ENCODE data around the gene CTLA4.

The CTLA4 gene

DNA sequence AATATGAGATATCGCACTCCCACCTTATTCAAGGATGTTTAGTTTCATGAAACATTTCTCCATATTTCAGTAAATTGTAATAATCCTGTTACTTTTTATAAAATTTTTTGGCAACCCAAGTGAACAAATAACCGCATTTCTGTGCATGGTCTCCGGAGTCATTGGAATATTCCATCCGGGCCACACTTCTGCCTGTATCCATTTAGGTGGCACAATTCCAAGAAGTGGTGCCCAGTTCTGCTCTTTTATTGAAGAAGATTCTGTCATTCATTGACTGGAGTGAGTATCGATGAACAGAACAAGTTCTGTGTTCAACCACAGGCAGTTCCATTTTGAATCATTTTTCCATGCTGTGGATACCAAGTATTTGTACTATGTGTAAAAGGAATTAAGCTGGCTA is 42.4 kb downstream of the CTLA4 start:
- TF ChIP-seq, protein P1, sequence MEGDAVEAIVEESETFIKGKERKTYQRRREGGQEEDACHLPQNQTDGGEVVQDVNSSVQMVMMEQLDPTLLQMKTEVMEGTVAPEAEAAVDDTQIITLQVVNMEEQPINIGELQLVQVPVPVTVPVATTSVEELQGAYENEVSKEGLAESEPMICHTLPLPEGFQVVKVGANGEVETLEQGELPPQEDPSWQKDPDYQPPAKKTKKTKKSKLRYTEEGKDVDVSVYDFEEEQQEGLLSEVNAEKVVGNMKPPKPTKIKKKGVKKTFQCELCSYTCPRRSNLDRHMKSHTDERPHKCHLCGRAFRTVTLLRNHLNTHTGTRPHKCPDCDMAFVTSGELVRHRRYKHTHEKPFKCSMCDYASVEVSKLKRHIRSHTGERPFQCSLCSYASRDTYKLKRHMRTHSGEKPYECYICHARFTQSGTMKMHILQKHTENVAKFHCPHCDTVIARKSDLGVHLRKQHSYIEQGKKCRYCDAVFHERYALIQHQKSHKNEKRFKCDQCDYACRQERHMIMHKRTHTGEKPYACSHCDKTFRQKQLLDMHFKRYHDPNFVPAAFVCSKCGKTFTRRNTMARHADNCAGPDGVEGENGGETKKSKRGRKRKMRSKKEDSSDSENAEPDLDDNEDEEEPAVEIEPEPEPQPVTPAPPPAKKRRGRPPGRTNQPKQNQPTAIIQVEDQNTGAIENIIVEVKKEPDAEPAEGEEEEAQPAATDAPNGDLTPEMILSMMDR (IDR thresholded peaks at IDR 0.05), result no peak
- Mint-ChIP-seq H3K27ac (no peak overlapping the region), H3K9me3 (peaks cover under 1% of the 10 kb centered on the region), H3K4me1 (peaks cover 21% of the 10 kb centered on the region), H3K36me3 (ENCODE audit: low read depth) (no peaks in the 10 kb centered on the region), H3K4me3 (no peak overlapping the region), H3K27me3 (ENCODE audit: low read depth, poor library complexity) (no peaks in the 10 kb centered on the region)
- DNase-seq, result no peak

DNA sequence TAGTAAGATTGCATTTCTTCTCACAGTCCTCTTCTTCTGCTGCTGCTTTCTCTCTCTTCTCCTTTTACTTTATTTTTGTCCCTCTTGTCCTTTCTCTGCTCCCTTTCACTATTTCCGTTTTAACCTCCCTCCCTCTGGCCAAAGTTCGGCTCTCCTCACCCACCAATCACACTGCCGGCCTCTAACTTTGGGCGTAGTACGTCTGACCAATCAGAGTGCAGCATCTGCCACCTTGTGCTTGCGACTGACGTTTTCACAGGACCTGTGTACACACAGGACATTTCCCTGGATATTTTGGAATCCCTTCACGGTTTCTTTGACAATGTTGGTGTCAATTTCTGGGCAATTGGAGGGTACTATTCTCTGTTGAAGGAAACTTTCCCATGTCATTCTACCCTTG is 46.4 kb downstream of the CTLA4 start:
- Mint-ChIP-seq H3K4me1 (peaks cover 37% of the 10 kb centered on the region), H3K27me3 (ENCODE audit: low read depth, poor library complexity) (no peaks in the 10 kb centered on the region), H3K36me3 (ENCODE audit: low read depth) (no peaks in the 10 kb centered on the region), H3K9me3 (no peaks in the 10 kb centered on the region), H3K4me3 (no peak overlapping the region), H3K27ac (no peak overlapping the region)
- no peak for DNase-seq
- TF ChIP-seq, protein P1 (IDR thresholded peaks at IDR 0.05), result no peak

DNA sequence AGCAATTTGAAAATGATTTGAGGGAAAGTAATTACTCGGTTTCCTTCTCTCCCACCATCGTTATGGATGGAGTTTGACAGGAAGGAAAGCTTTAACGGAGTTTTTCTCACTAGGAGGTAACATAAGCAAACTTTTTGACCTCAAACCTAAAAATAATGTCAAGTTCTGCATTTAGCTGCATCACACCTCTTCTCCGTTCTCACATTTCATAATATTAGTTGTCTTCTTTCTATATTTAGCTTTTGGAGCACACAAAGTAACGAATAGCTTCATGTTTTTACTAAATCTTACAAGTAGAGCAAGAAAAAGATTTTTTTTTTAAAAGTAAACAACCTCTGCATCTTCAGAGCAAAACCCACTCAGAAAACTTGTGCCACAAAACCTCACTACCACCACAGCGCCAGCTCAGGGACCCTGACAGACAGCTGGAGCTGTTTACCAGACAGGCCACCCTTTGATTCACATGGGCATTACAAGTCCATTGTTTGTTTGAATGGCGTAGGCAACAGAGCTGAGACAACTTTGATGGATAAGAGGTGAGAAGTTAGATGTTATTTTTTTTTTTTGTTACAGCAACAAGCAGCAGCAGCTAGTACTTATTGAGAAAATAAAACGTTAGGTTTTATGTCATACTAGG is 47.1 kb downstream of the CTLA4 start:
- H3K36me3 Mint-ChIP-seq (ENCODE audit: low read depth), result no peaks in the 10 kb centered on the region
- H3K9me3 Mint-ChIP-seq, result no peaks in the 10 kb centered on the region
- DNase-seq, result no peak
- H3K27me3 Mint-ChIP-seq (ENCODE audit: low read depth, poor library complexity), result no peaks in the 10 kb centered on the region
- H3K4me1 Mint-ChIP-seq, result peaks cover 31% of the 10 kb centered on the region
- no peak overlapping the region for H3K4me3 Mint-ChIP-seq
- H3K27ac Mint-ChIP-seq, result no peak overlapping the region
- TF ChIP-seq, protein P1 (IDR thresholded peaks at IDR 0.05), result no peak

DNA sequence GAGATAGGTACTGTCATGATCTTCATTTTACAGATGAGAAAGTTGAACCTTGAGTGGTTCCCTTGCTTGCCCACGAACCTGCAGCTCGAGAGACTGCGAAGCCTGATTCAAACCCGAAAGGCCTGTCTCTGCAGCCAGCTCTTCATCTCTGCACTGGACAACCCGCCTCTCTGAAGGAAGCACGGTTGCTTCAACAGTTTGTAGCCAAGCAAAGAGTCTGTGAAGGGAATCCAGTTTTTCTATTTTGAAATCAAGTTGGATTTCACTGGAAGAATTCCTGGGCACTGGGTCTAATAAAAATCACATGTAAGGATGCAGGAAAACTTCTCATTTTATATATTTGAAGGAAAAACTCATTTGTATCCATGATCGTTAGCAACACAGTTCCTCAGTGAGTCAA is 47.7 kb downstream of the CTLA4 start:
- H3K27me3 Mint-ChIP-seq (ENCODE audit: low read depth, poor library complexity), result no peaks in the 10 kb centered on the region
- H3K4me1 Mint-ChIP-seq, result peaks cover 31% of the 10 kb centered on the region
- TF ChIP-seq, protein P1 (IDR thresholded peaks at IDR 0.05), result no peak
- no peak overlapping the region for H3K27ac Mint-ChIP-seq
- H3K9me3 Mint-ChIP-seq, result no peaks in the 10 kb centered on the region
- no peaks in the 10 kb centered on the region for H3K36me3 Mint-ChIP-seq (ENCODE audit: low read depth)
- no peak overlapping the region for H3K4me3 Mint-ChIP-seq
- no peak for DNase-seq

DNA sequence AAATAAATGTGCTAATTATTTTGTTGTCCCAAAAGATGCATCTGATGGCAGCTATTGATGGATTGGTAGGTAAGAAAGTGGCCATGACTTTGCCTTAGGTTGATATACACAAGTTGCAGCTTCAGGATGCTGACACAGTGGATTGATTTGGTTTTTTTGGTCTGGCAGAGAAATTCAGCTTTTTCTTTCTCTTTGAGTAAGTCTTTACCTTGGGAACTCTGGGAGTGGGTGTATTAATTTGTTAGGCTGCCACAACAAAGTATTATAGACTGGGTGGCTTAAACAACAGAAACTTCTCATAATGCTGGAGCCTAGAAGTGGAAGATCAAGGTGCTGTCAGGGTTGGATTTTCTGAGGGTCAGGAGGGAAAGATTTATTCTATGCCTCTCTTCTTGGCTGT is 49.2 kb downstream of the CTLA4 start:
- H3K4me1 Mint-ChIP-seq, result peaks cover 31% of the 10 kb centered on the region

DNA sequence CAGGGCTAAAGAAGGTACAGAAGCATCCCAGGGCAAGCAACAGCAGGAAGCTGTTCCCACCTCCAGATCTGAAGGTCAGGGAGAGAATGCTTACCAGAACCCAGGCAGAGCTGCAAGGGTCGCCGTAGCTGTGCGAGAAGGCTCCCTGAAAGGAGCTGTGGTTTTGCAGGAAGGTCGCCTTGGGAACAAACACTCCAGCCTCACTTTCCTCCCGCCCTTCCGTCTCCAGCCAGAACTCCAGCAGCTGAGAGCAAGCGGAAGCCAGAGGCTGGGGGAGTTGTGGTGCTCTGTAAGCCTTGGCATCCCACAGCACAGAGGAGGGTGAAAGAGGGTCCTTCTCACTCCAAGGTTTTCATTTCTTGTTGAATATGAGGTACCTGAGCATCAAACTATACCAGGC is 50.7 kb downstream of the CTLA4 start:
- Mint-ChIP-seq H3K27me3 (ENCODE audit: low read depth, poor library complexity) (no peaks in the 10 kb centered on the region), H3K4me3 (no peak overlapping the region), H3K36me3 (ENCODE audit: low read depth) (no peaks in the 10 kb centered on the region), H3K4me1 (peaks cover 31% of the 10 kb centered on the region), H3K9me3 (no peaks in the 10 kb centered on the region), H3K27ac (peak overlapping the region; percentile 24)
- no peak for DNase-seq
- TF ChIP-seq, protein P1 (IDR thresholded peaks at IDR 0.05), result no peak

More for the DNA sequence above, 49.2 kb downstream of the CTLA4 start:
- Mint-ChIP-seq H3K9me3 (no peaks in the 10 kb centered on the region), H3K36me3 (ENCODE audit: low read depth) (no peaks in the 10 kb centered on the region), H3K27ac (no peak overlapping the region), H3K27me3 (ENCODE audit: low read depth, poor library complexity) (no peaks in the 10 kb centered on the region), H3K4me3 (no peak overlapping the region)
- TF ChIP-seq, protein P1 (IDR thresholded peaks at IDR 0.05), result no peak
- no peak for DNase-seq
